GM18867 (cell line): ENCODE data around the gene FAM118A.
"Not testable (repeated sequence)": the region's sequence is repeated elsewhere in the genome, so short reads cannot be mapped to it uniquely, and the experiment has no call there.

Experiments
- ATAC-seq: cut with Tn5 transposase; IDR thresholded peaks from one replicate; pipeline ENCODE4 v1.9.1; 2021; ENCODE audit warnings: mild to moderate bottlenecking, moderate library complexity; ENCODE audit not compliant: unreplicated experiment

The FAM118A gene

DNA sequence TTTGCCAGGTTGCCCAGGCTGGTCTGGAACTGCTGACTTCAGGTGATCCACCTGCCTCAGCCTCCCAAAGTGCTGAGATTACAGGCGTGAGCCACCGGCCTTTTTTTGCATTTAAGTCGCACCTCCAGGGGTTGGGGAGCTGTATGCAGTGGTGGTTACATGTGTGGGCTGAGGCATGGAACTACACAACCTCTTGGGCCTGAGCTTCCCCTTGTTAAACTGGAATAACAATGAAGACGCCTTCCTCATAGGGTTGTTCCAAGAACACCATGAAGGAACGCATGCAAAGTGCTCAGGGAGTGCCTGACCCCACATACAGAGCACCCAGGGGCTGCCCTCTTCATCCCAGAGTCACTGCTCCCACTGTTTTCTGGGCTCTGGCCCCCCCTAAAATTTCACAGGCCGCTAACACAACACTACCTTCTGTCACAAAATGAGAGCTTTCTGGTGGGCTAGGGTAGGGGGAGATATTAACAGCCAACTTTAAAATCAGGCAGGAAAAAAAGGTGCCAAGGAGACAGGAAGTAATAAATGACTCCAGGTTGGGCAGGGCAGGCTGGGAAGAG lies 1.3 kb upstream of the FAM118A start:
- no peak for ATAC-seq

DNA sequence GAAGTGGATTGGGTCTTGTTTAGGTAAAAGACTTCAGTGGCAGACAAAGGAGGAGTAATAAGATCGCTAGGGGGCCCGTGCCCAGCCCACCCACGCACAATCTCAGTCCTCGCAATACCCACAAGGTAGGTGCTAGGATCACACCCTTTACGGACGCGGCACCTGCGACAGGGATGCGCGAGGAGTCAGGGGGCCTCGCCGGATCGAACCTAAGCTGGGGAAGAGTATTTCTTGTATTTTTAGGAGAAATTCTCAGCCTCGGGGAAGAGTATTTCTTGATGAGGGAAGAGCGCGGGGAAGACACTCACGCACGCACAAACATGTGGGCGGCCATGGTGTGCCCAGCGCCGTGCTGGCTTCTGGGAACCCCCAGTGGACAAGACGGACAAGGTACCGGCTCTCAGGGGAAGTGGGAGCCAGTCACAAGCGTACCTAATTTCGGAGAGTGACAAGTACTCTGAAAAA lies 745 bp upstream of the FAM118A start:
- ATAC-seq, result no peak

DNA sequence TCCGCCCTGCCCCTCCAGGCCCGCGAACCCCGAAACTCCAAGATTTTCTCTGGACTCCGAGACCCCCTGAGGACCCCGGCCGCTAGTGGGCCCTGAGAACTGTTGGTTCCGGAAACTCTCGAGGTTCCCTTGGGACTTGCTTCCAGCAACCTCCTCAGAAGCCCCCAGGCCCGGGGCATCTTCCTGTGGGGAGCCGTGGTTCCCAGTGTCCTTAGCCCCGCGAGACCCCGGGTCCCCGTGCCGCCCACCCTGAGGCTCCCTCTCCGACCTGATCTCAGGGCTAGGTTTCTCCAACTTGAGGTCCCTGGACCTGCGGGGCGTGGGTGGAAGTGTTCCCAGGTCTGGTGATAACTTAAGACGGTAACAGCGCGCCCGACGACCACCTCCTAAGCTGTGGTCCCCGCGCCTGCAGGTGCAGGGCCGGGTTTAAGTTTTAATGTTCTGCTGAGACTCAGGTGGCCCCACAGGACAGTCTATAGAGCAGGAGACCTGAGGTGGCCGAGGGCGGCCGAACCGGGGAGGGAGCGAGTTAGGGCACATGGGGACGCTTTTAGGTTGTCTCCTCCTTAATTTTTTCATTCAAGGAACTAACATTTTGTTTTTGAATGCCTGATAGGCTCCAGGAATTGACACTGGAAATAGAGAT lies 720 bp downstream of the FAM118A start:
- no peak for ATAC-seq

DNA sequence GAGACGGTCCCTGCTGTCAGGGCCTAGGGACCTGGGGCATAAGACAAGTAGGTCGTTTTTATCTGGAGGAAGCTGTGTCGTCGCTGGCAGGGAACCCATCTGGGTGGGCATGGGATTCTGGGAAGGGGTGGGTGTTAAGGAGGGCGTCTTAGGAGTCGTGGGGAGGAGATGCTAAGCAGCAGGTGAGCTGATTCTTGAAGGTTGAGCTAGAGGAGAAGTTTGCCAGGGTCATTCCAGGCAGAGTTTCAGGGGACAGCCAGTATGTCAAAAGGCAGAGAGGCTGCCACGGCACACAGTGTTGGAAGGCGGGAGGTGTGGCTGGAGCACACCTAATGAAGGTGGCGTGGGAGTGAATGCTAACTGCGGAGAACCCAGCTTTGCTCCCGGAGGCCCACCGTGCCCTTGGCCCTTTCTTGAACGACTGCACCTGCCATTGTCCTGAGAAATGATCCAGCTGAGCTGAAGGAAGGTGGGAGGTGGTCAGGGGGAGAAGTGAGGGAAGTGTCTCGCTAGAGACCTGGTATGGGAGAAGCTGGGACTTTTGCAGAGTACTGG lies 1.3 kb downstream of the FAM118A start:
- ATAC-seq, result no peak

DNA sequence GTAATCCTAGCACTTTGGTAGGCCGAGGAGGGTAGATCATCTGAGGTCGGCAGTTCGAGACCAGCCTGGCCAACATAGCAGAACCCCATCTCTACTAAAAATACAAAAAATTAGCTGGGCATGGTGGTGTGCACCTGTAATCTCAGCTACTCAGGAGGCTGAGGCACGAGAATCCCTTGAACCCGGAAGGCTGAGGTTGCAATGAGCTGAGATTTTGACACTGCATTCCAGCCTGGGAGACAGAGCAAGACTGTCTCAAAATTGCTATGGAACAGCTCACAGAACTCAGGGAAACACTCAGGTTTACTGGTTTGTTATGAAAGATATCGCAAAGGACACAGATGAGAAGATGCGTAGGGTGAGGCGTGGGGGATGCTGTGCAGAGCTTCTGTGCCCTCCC lies 2.7 kb downstream of the FAM118A start:
- no peak for ATAC-seq

DNA sequence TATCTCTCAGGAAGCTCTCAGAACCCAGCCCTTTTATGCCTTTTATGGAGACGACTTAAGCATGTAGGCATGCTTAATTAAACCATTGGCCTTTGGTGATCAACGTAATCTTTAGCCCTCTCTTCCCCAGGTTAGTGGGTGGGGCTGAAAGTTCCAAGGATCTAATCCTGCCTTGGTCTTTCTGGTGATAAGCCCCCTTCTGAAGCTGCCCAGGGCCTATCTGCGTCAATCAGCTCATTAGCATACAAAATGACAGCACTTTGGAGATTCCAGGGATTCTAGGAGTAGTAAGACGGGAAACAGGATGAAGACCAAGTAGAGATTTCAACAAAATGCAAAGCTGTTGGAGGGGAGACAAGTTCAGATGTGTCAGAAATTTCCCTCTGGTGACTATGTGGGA lies 3.1 kb downstream of the FAM118A start:
- no peak for ATAC-seq

DNA sequence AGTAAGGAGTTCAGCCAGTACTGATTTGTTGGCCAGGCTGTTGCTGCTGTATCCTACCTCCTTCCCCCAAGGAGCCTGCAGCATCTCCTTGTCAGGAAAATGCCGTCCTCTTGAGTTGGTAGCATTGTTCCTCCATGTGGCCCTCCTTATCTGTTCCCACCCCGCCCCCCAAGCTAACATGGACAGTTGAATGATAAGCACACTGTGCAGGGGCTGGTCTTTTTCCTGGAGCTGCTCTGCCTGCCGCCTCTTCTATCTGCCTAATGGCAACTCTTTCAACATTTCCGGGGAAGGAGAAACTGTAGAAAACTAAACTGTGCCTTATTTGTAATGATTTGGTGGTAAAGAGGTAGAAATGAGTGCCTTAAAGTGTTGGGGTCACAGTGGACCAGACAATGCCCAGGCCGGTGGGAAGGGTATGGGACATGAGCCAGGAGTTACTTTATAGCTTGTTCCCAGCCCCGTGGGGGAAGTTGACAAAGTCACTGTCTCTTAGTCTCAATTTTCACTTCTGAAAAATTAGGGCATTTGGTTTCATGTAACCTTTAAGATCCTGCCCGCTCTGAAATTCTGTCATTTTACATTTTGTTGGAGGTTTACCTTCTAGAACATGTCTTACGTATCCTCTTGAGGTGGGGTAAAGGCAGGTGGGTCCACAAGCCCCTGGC lies 4.5 kb downstream of the FAM118A start:
- ATAC-seq, result no peak

DNA sequence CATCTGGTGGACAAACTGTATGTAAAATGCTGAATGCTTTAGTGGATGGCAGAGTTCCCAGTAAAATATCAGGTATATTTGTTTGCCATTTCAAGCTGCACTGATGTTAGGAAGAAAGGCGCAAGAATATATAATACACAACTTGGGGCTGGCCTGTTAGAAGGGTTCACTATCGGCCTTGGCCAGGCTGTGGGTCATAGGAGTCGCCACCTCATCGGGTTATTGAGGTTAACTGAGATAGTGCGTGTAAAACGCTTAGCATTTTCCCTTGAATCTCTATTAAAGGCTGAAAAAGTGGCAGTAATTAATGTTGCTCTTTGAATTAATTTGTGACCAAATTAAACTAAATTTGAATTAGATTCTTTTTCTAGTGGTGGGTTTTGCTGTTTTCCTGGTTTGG lies 5.1 kb downstream of the FAM118A start:
- no peak for ATAC-seq

DNA sequence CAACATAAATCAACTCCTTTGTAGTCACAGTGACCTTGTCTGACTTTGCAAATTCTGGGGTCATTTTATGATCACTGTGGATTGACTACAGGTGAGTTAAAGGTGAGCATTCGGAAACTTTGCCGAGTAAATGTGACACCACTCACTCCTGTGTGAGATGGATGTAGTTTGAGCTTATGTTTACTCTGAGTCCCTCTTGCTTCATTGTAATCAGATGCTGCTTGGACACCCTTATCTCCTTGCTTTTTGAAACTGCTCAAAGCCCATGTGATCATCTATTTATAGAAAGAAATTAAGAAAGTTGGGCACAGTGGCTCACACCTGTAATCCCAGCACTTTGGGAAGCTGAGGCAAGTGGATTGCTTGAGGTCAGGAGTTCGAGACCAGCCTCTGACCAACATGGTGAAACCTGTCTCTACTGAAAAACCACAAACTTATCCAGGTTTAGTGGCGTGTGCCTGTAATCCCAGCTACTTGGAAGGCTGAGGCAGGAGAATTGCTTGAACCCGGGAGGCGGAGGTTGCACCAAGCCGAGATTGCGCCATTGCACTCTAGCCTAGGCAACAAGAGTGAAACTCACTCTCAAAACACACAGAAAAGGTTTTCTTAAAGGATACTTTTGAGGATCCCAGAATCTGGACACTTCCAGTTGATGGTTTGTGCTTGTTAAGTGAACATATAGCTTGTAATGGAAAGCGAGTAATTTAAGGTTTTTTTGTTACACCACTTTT lies 7.2 kb downstream of the FAM118A start:
- ATAC-seq, result no peak

DNA sequence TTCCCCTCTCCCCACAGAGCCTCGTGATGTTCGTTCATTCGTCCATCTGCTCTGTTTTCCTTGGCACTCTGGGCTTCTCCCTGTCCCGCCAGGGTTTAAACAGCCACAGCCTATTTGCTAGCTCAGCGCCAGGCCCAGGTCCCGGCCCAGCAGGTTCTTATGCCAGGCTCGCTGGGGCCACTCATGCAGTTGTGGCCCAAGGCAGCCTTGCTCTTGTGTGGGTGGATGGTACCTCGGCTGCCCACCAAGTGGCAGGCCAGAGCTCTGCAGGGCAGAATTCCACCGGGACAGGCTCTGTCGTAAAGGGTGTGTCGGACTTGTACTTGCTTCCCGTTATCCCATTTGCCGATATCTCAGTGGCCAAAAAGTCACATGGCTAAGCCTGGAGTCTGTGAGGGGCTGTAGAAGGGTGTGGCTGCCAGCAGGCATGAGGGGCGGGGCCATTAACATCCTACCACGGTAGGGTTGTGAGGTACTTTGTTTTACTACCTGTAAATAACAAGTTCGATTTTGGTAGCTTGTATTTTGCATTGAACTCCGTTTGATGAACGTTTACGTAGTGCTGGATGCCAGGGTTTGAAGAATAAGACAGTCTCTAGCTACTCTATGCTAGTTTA lies 7.9 kb downstream of the FAM118A start:
- ATAC-seq, result no peak

DNA sequence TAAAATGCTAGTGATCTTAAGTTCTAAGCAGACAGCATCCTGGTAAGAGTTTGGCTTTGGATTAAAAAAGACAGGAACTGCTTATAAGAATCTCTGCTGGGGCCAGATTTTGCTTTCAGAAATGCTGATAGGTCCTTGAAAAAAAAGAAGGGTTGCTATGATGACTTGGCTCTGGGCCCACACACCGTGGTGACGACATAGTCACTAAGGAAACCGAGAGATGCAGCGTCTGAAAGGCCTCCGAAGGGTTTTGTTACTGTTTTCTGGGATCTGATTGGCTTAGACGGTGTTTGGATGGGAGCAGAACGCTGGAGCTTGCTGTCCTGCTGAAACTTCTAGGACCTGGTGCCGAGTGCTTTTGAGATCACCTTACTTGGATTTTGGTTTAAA lies 8.4 kb downstream of the FAM118A start:
- ATAC-seq, result peak; percentile 50

DNA sequence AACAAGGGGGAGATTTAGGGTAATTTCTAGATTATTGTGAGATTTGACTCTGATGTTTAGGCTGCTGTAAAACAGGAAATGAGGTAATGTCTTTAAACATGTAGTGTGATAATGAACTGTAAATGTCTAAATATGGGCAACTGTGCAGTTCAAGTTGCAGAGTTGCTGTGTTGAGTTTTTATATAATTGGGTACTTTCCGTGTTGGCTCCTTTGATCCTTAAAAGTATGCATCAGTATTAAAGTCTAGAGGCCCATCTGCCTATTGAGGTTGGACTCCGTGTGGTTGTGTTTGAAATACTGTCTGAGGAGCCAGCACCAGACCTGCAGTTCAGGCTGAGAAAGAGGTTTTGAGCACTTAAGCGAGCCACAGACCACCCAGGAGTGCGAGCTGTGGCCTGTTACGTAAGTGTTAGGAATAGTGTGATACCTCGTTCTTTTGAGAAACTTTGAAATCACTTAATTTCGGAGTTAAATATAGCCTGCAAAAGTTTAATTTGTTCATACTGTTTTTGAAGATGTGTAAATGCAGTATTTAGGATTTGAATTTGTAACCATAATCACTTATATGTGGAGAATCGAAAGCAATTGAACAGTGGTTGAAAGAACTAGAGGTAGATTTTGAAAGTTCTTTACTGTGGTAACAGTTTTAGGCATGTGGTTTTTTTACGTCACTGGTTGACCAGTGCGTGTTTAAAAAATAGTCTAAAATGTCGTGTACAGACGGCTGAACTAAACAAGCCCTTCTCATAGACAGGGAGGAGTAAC lies 9.0 kb downstream of the FAM118A start:
- ATAC-seq, result peak; percentile 49

DNA sequence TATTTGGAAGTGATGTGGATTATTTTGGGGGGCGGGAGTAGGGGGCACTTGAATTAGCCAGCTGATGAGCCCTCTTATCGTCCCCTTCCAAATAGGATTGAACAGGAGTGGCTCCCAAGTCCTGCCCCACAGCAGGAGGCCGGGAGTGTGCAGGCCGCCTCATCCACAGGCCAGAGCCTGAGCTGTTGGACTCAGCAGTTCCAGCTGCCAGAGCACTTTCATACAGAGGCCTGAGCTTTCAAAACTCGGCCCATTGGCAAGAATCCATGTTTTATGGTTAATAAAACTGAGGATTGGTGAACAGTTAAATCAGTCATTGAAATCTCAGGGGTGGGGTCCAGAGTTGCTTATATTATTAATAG lies 9.6 kb downstream of the FAM118A start:
- ATAC-seq, result peak; percentile 4

DNA sequence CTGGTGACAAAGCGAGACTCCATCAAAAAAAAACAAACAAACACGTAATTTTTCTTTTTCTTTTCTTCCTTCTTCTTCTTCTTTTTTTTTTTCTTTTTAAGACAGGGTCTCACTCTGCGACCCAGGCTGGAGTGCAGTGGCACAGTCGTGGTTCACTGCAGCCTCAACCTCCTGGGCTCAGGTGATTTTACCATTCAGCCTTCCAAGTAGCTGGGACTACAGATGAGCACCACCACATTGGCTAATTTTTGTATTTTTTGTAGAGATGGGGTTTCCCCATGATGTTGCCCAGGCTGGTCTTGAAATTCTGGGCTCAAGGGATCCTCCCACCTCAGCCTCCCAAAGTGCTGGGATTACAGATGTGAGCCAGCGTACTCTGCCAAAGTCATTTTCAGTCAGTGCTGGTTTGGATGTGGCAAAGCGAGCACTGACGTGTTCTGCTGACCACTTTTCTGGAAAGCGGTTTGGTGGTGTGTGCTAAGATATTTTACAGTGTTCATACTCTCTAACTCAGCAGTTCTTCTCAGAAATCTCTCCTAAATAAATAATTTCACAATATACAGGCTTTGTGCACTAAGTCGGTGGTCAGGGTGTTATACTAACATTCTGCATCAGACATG lies 10.7 kb downstream of the FAM118A start:
- ATAC-seq, result no peak

DNA sequence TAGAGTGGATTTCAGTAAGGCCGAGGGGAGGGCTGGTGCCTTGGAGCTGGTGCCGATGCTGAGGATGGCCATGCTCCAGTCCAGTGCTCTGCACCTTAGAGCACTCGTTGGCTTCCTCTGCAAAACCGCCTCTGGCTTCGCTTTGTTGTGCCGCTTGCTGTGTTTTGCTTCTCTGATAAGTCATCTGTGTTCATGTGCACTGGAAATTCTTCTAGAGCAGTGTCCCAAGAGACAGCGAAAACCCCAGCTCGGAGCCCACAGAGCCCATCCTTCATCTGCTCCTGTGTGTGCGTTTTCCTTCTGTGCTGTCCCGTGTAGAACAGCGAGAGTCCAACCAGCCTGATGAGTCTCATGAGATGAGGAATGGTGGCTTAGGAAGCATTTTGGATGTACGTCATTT lies 12.1 kb downstream of the FAM118A start:
- no peak for ATAC-seq

DNA sequence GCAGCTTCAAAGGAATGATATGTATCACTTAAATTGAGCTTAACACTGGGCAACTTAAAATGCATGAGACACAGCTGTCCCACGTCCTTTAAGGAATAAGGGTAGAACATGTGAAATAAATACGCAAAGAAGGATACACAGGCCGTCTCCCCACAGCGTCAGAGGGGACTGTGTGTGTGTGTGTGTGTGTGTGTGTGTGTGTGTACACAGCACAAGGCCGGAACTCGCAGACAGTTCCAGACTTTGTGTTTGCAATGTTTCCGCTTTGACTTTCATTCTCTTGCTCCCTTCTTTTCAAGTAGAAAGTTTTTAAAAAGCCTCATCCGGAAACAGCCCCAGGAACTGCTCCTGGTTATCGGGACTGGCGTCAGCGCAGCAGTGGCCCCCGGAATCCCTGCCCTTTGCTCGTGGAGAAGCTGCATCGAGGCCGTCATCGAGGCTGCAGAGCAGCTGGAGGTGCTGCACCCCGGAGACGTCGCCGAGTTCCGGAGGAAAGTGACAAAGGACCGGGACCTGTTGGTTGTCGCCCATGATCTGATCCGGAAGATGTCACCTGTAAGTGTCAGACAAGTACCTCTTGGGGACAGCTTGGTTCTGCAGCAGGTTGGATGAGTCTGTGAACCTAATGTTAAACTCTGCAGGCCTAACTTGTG lies 13.3 kb downstream of the FAM118A start:
- ATAC-seq, result no peak

DNA sequence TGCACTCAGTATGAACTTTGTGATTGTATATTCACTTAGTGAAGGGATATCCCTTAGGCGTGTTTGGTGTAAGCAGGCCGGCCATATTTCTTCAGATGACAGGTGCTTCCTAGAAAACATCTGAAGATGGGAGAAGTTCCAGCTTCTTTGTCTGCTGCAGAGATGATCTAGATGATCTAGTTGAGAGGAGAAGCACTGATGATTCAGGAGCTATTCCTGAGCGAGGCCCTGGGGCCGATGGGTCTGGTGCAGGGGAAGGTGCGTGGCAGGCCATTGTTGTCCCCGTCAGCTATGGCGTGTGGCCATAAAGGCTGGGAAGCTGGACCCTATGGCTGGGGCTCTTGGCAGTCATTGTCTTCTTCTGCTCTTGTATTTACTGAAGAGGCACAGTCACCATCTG lies 14.0 kb downstream of the FAM118A start:
- ATAC-seq, result no peak

DNA sequence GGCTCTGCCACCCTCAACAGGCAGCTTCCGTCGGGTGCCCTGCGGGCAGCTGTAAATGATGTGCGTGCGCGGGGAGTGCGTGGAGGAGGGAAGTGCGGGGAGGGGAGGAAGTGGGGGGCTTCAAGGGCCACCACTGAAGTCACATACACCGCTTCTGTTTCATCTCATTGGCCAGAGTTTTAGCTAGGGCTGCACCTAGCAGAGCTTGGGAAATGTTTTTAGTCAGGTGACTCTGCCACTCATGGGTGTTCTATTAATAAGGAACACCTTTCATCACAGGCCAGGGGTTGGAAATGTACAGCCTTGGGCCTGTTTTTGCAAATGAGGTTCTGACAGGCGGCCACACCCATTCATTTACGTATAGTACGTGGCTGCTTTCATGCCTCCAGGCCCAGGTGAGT lies 14.6 kb downstream of the FAM118A start:
- ATAC-seq, result no peak

DNA sequence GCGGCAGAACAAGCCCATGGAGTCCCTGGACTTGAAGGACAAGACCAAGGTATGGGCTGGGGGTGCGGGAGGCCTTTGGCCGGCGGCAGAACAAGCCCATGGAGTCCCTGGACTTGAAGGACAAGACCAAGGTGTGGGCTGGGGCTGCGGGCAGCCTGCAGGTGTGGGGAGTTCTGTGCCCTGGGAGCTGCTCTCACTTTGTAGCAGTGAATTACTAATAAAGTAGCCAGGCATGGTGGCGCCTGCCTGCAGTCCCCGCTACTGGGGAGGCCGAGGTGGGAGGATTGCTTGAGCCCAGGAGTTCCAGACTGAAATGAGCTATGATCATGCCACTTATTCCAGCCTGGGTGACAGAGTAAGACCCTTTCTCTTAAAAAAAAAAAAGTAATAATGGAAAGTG lies 18.5 kb downstream of the FAM118A start:
- ATAC-seq, result not testable (repeated sequence)
